Gastroesophageal sphincter (tissue), 4 donors: Measurements from ENCODE around the gene SIMC1. TPM values are rescaled to one million over a fixed set of nuclear protein-coding genes. Genes with fewer than 3 reads are reported as not detected.

ENCODE experiments used
- ATAC-seq: fragments of 150-250 bp; one replicate; pipeline ENCODE4 v1.9.1; 2016; ENCODE audit warnings: mild to moderate bottlenecking, moderate library complexity
- H3K27ac ChIP-seq, 4 donors: fragments of 200-600 bp; sonication (generic) in 3 of 4; 1 replicate in 3 of 4; 2 replicates in 1 of 4; pipeline ENCODE4 v1.5.1; 2016 to 2019
- H3K27me3 ChIP-seq: fragments of 200-600 bp; sonication (generic); one replicate; pipeline ENCODE4 v1.5.1; 2019
- H3K36me3 ChIP-seq, 2 donors: fragments of 200-600 bp; sonication (generic); one replicate each; pipeline ENCODE4 v1.5.1; 2019; ENCODE audit warnings: control low read depth in 1 of 2
- H3K4me1 ChIP-seq, 3 donors: fragments of 200-600 bp; sonication (generic); 1 replicate in 2 of 3; 2 replicates in 1 of 3; pipeline ENCODE4 v1.5.1; 2016 to 2019; ENCODE audit warnings: control low read depth in 2 of 3
- H3K4me3 ChIP-seq, 2 donors: fragments of 200-600 bp; sonication (generic); one replicate each; pipeline ENCODE4 v1.5.1; 2019; ENCODE audit warnings: mild to moderate bottlenecking in 1 of 2, moderate library complexity in 1 of 2
- H3K9me3 ChIP-seq, 3 donors: fragments of 200-600 bp; sonication (generic); one replicate each; pipeline ENCODE4 v1.5.1; 2017 to 2019; ENCODE audit warnings: control low read depth in 2 of 3
- CTCF ChIP-seq, 4 experiments: fragments of 200-600 bp in 2 of 4; fragments of 450-650 bp in 2 of 4; sonication (generic) in 1 of 4; IDR thresholded peaks; one replicate each; pipeline ENCODE4 v1.5.1; 2017 to 2019; ENCODE audit warnings: antibody characterized with exemption in 4 of 4, mild to moderate bottlenecking in 2 of 4, moderate library complexity in 2 of 4
- EP300 ChIP-seq: sonication (generic); formaldehyde crosslinking; IDR thresholded peaks from one replicate; pipeline ENCODE4 v1.6.1; 2017; ENCODE audit warnings: antibody characterized with exemption, mild to moderate bottlenecking
- POLR2A ChIP-seq, 2 donors: fragments of 450-650 bp; IDR thresholded peaks; one replicate each; pipeline ENCODE4 v1.6.1; 2017; ENCODE audit warnings: antibody characterized with exemption in 2 of 2, mild to moderate bottlenecking in 2 of 2, moderate library complexity in 1 of 2
- POLR2AphosphoS5 ChIP-seq: sonication (generic); formaldehyde crosslinking; IDR thresholded peaks from one replicate; pipeline ENCODE4 v1.6.1; 2017; ENCODE audit warnings: antibody characterized with exemption
- WGBS, 2 donors: methylation state at CpG; one replicate each; pipeline ENCODE4 v1.1.5; 2018; ENCODE audit warnings: low coverage in 1 of 2; 5-methylcytosine and 5-hydroxymethylcytosine counted together
- total RNA-seq, 4 donors: library from RNA; depleted of rRNA; stranded (reverse); fragments of >200 nt; gene quantifications; one replicate each; pipeline ENCODE4 v1.1.0, GENCODE V29; 2016

Gene SIMC1
- total RNA-seq, 4 donors from 2014 or later: 11.2 to 84.5 (median 32.7) TPM

- Histone ChIP-seq H3K9me3 (no peaks in the 10 kb centered on the region), H3K27me3 (no peaks in the 10 kb centered on the region), H3K4me1 (peaks cover 0 to 10% (median 0%) of the 10 kb centered on the region in 3 donors), H3K27ac (no peak overlapping the region), H3K36me3 (peaks cover 0 to 100% of the 10 kb centered on the region in 2 donors), H3K4me3 (no peak overlapping the region)
- ATAC-seq: no peak
- TF ChIP-seq POLR2A (IDR thresholded peaks at IDR 0.05) (no peak), EP300 (no peak), POLR2AphosphoS5 (no peak), CTCF (IDR thresholded peaks at IDR 0.05) (no peak)
- WGBS, 2 donors: 74 to 100% methylated on average over 2 to 3 of the region's 5 CpGs
These were observed 114.1 kb downstream of the SIMC1 start for GRCh38 chr5:176352116-176352878.

- Histone ChIP-seq H3K27ac (no peak overlapping the region), H3K4me3 (no peak overlapping the region), H3K36me3 (peaks cover 0 to 99% of the 10 kb centered on the region in 2 donors), H3K4me1 (peaks cover 0 to 19% (median 0%) of the 10 kb centered on the region in 3 donors), H3K9me3 (no peaks in the 10 kb centered on the region), H3K27me3 (no peaks in the 10 kb centered on the region)
- TF ChIP-seq CTCF (IDR thresholded peaks at IDR 0.05): no peak
- no peak for TF ChIP-seq POLR2A (IDR thresholded peaks at IDR 0.05)
- no peak for TF ChIP-seq POLR2AphosphoS5
- TF ChIP-seq EP300: no peak
- ATAC-seq: no peak
- 90 to 100% methylated on average over 2 to 4 of the region's 4 CpGs for WGBS, 2 donors
These were observed 115.3 kb downstream of the SIMC1 start for GRCh38 chr5:176353533-176353932.

GRCh38 chr5:176355400-176356178, 117.4 kb downstream of the SIMC1 start:
- no peak overlapping the region for H3K27ac ChIP-seq
- H3K4me1 ChIP-seq: peaks cover 0 to 35% (median 12%) of the 10 kb centered on the region in 3 donors
- no peaks in the 10 kb centered on the region for H3K9me3 ChIP-seq
- 73% methylated on average over 3 to 11 of the region's 16 CpGs for WGBS, 2 donors
- H3K27me3 ChIP-seq: no peaks in the 10 kb centered on the region
- no peak for ATAC-seq
- H3K4me3 ChIP-seq: no peak overlapping the region
- TF ChIP-seq POLR2A (IDR thresholded peaks at IDR 0.05) (no peak), POLR2AphosphoS5 (no peak), EP300 (no peak), CTCF (IDR thresholded peaks at IDR 0.05) (no peak)
- peaks cover 0 to 90% of the 10 kb centered on the region in 2 donors for H3K36me3 ChIP-seq

- H3K27me3 ChIP-seq: no peaks in the 10 kb centered on the region
- no peak for TF ChIP-seq POLR2AphosphoS5
- no peak for TF ChIP-seq POLR2A (IDR thresholded peaks at IDR 0.05)
- TF ChIP-seq EP300: no peak
- no peak for TF ChIP-seq CTCF (IDR thresholded peaks at IDR 0.05)
- no peak for ATAC-seq
- H3K4me1 ChIP-seq: peaks cover 0 to 40% (median 13%) of the 10 kb centered on the region in 3 donors
- H3K36me3 ChIP-seq: peaks cover 0 to 84% of the 10 kb centered on the region in 2 donors
- H3K9me3 ChIP-seq: no peaks in the 10 kb centered on the region
- no peak overlapping the region for H3K4me3 ChIP-seq
- H3K27ac ChIP-seq: no peak overlapping the region
- 80 to 90% methylated on average over 3 of the region's 3 CpGs for WGBS, 2 donors
These were observed 117.9 kb downstream of the SIMC1 start for GRCh38 chr5:176356179-176356566.
